Gastrocnemius medialis (tissue), 4 donors: ENCODE measurements around the gene VEZT. TPM values are rescaled to one million over a fixed set of nuclear protein-coding genes. Genes with fewer than 3 reads are reported as not detected.
"Not testable (repeated sequence)": the region's sequence is repeated elsewhere in the genome, so short reads cannot be mapped to it uniquely, and the experiment has no call there.

Experiments
- ATAC-seq, 2 donors: fragments of 150-250 bp; one replicate each; pipeline ENCODE4 v1.9.1; 2016
- DNase-seq, 2 donors: peaks; one replicate each; pipeline ENCODE4 v3.0.0-alpha.2; 2019
- H3K27ac ChIP-seq, 4 donors: fragments of 200-600 bp; sonication (generic); 1 replicate in 1 of 4; 2 replicates in 3 of 4; pipeline ENCODE4 v1.5.1; 2016 to 2018; ENCODE audit warnings: mild to moderate bottlenecking in 2 of 4, moderate library complexity in 1 of 4
- H3K27me3 ChIP-seq, 3 donors: fragments of 200-600 bp; sonication (generic) in 2 of 3; 1 replicate in 1 of 3; 2 replicates in 2 of 3; pipeline versions ENCODE4 v1.5.1 to v1.6.0; 2016 to 2019; ENCODE audit warnings: mild to moderate bottlenecking in 1 of 3, moderate library complexity in 1 of 3
- H3K36me3 ChIP-seq, 2 donors: fragments of 200-600 bp; sonication (generic) in 1 of 2; one replicate each; pipeline ENCODE4 v1.5.1; 2017 to 2018
- H3K4me1 ChIP-seq, 2 donors: fragments of 200-600 bp; sonication (generic) in 1 of 2; one replicate each; pipeline ENCODE4 v1.5.1; 2016 to 2017; ENCODE audit warnings: mild to moderate bottlenecking in 2 of 2
- H3K4me3 ChIP-seq, 4 donors: fragments of 200-600 bp; sonication (generic) in 3 of 4; 1 replicate in 1 of 4; 2 replicates in 3 of 4; pipeline ENCODE4 v1.5.1; 2016 to 2019; ENCODE audit warnings: mild to moderate bottlenecking in 2 of 4
- H3K9me3 ChIP-seq, 3 donors: fragments of 200-600 bp; sonication (generic) in 2 of 3; 1 replicate in 1 of 3; 2 replicates in 2 of 3; pipeline ENCODE4 v1.5.1; 2016 to 2019
- CTCF ChIP-seq, 5 experiments: fragments of 450-650 bp in 3 of 5; fragments of 200-600 bp in 2 of 5; sonication (generic) in 2 of 5; IDR thresholded peaks in 4 of 5; conservative IDR thresholded peaks in 1 of 5; 1 replicate in 4 of 5; 2 replicates in 1 of 5; pipeline ENCODE4 v1.5.1; 2016 to 2019; ENCODE audit warnings: antibody characterized with exemption in 5 of 5, mild to moderate bottlenecking in 3 of 5, moderate library complexity in 3 of 5
- POLR2A ChIP-seq, 2 donors: fragments of 450-650 bp; IDR thresholded peaks; one replicate each; pipeline ENCODE4 v1.6.1; 2017; ENCODE audit warnings: antibody characterized with exemption in 2 of 2, mild to moderate bottlenecking in 2 of 2, moderate library complexity in 2 of 2
- in situ Hi-C, 4 donors: fragments of 200-750 bp; cut with MboI; loops; one replicate each; pipeline versions ENCODE4 v1.15.0 to v1.8.0; 2017; ENCODE audit warnings: low sequenced_read_pairs in 4 of 4
- intact Hi-C: fragments of 100-400 bp; cut with DNase I; formaldehyde crosslinking; loops from one replicate; pipeline ENCODE4 v1.15.1; 2023; ENCODE audit warnings: low total_unique reads
- total RNA-seq, 4 donors: library from RNA; depleted of rRNA; stranded (reverse); fragments of >200 nt; gene quantifications; one replicate each; pipeline versions ENCODE4 v1.1.0 to v1.2.3, GENCODE V29; 2016

The VEZT gene
- total RNA-seq, 4 donors from 2014 or later = 100 to 131 (median 118) TPM

GRCh38 chr12:95239216-95239615 is 21.6 kb downstream of the VEZT start:
- Histone ChIP-seq H3K27me3 (no peaks in the 10 kb centered on the region), H3K4me1 (peaks cover 47% of the 10 kb centered on the region in 2 donors), H3K4me3 (no peak overlapping the region), H3K9me3 (no peaks in the 10 kb centered on the region), H3K27ac (no peak overlapping the region), H3K36me3 (no peaks in the 10 kb centered on the region)
- ATAC-seq (no peak), DNase-seq (no peak)
- intact Hi-C loops (no loop called here), in situ Hi-C loops (no loop called here)
- no peak for TF ChIP-seq CTCF (IDR thresholded peaks at IDR 0.05 in 4 of 5, conservative IDR thresholded peaks at IDR 0.05 in 1 of 5)
- no peak for TF ChIP-seq POLR2A (IDR thresholded peaks at IDR 0.05)

- H3K27me3 ChIP-seq, H3K9me3 ChIP-seq, ATAC-seq, H3K36me3 ChIP-seq, intact Hi-C loops, H3K27ac ChIP-seq, in situ Hi-C loops, DNase-seq, H3K4me3 ChIP-seq: not testable (repeated sequence)
- H3K4me1 ChIP-seq = peaks cover 47 to 49% of the 10 kb centered on the region in 2 donors
These were observed 22.2 kb downstream of the VEZT start for GRCh38 chr12:95239835-95240234.

GRCh38 chr12:95240556-95240955 is 22.9 kb downstream of the VEZT start:
- peaks cover 47 to 49% of the 10 kb centered on the region in 2 donors for H3K4me1 ChIP-seq
- no peaks in the 10 kb centered on the region for H3K36me3 ChIP-seq
- intact Hi-C loops = no loop called here
- H3K27me3 ChIP-seq = no peaks in the 10 kb centered on the region
- TF ChIP-seq POLR2A (IDR thresholded peaks at IDR 0.05) (no peak), CTCF (IDR thresholded peaks at IDR 0.05 in 4 of 5, conservative IDR thresholded peaks at IDR 0.05 in 1 of 5) (no peak)
- in situ Hi-C loops = no loop called here
- ATAC-seq = no peak
- no peak overlapping the region for H3K4me3 ChIP-seq
- DNase-seq = no peak
- no peak overlapping the region for H3K27ac ChIP-seq
- no peaks in the 10 kb centered on the region for H3K9me3 ChIP-seq

GRCh38 chr12:95241138-95241537 is 23.5 kb downstream of the VEZT start:
- DNase-seq, H3K4me3 ChIP-seq, H3K27ac ChIP-seq, H3K27me3 ChIP-seq, ATAC-seq, H3K36me3 ChIP-seq, intact Hi-C loops, H3K9me3 ChIP-seq, in situ Hi-C loops: not testable (repeated sequence)
- peaks cover 47 to 51% of the 10 kb centered on the region in 2 donors for H3K4me1 ChIP-seq

GRCh38 chr12:95241761-95242506 is 24.3 kb downstream of the VEZT start:
- in situ Hi-C loops (no loop called here), intact Hi-C loops (no loop called here)
- Histone ChIP-seq H3K27ac (no peak overlapping the region), H3K36me3 (no peaks in the 10 kb centered on the region), H3K9me3 (no peaks in the 10 kb centered on the region), H3K4me1 (peaks cover 48 to 56% of the 10 kb centered on the region in 2 donors), H3K4me3 (no peak overlapping the region), H3K27me3 (no peaks in the 10 kb centered on the region)
- ATAC-seq (no peak), DNase-seq (no peak)
- TF ChIP-seq POLR2A (IDR thresholded peaks at IDR 0.05) (no peak), CTCF (IDR thresholded peaks at IDR 0.05 in 4 of 5, conservative IDR thresholded peaks at IDR 0.05 in 1 of 5) (no peak)
